Measurements from ENCODE around the gene RCAN3. TPM values are rescaled to one million over a fixed set of nuclear protein-coding genes. Genes with fewer than 3 reads are reported as not detected.

RCAN3 gene
- total RNA-seq, 1 experiment from 2014 or later = 21.9 TPM

DNA sequence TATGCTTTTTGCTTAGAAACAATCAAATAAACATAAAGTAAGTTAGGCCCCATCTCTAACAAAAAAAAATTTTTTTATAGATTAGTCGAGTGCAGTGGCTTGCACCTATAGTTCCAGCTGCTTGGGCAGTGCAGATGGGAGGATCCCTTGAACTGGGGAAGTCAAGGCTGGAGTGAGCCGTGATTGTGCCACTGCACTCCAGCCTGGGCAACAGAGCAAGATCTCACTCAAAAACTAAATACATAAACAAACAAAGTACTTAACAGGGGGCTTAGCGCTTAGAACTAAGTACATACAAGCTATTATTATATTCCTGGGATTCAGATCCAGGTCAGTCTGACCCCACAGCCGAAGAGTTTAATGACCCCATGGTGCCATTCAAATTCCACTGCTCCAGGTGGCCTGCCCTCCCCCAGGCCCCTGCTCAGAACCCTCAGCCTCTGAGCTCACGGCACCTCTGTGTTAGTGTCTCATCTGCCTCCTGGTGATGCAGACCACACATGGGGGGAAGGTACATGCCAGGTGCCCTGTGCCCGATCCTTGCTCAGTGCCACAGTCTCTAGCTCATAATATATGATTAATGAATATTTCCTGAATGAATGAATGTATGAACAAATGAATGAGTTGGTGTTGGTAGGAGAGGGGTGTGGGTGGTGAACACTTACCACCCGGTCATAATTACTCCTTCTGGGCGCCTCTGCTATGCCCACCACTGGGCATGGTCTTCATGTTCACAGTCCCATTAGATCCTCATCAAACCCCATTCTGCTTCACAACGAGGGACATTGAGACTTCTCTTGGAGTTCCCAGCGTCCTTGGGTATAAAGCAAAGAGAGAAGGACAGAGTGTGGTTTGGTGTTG is 67.9 kb downstream of the RCAN3 start:
- intact Hi-C loops (cut with micrococcal nuclease; ENCODE audit: unreplicated experiment) = no loop called here
- no peak for DNase-seq
- CTCF ChIA-PET = interaction anchor here (0.6 kb wide), 2 partner anchors 30 to 378 kb away, joined by 3 read pairs; no protein-coding TSS in a partner anchor
- H4K20me1 ChIP-seq (ENCODE audit: insufficient read depth) = no peaks in the 10 kb centered on the region
- TF ChIP-seq, protein P1, sequence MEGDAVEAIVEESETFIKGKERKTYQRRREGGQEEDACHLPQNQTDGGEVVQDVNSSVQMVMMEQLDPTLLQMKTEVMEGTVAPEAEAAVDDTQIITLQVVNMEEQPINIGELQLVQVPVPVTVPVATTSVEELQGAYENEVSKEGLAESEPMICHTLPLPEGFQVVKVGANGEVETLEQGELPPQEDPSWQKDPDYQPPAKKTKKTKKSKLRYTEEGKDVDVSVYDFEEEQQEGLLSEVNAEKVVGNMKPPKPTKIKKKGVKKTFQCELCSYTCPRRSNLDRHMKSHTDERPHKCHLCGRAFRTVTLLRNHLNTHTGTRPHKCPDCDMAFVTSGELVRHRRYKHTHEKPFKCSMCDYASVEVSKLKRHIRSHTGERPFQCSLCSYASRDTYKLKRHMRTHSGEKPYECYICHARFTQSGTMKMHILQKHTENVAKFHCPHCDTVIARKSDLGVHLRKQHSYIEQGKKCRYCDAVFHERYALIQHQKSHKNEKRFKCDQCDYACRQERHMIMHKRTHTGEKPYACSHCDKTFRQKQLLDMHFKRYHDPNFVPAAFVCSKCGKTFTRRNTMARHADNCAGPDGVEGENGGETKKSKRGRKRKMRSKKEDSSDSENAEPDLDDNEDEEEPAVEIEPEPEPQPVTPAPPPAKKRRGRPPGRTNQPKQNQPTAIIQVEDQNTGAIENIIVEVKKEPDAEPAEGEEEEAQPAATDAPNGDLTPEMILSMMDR (conservative IDR thresholded peaks at IDR 0.05) = no peak
- no peak for TF ChIP-seq EZH2 (IDR thresholded peaks at IDR 0.05; ENCODE audit: low read depth)
- no peak overlapping the region for H3K4me3 ChIP-seq
- H3K79me2 ChIP-seq (ENCODE audit: low read depth) = no peaks in the 10 kb centered on the region
- no peak overlapping the region for H2AFZ ChIP-seq
- peaks cover 18% of the 10 kb centered on the region for H3K4me1 ChIP-seq (replicated peaks; ENCODE audit: insufficient read depth)
- no peaks in the 10 kb centered on the region for H3K27me3 ChIP-seq (ENCODE audit: insufficient read depth, low read depth)
- no peaks in the 10 kb centered on the region for H3K9me3 ChIP-seq (ENCODE audit: insufficient read depth, low read depth)
- H3F3A ChIP-seq (ENCODE audit: insufficient read depth, low read depth) = no peaks in the 10 kb centered on the region
- BruUV-seq (replicated peaks) = no TSS peak
- no peak overlapping the region for H3K27ac ChIP-seq
- POLR2A ChIA-PET (ENCODE audit: unreplicated experiment) = interaction anchor here (0.5 to 0.6 kb wide), 2 partner anchors 292 to 419 kb away, joined by 4 read pairs; no protein-coding TSS in a partner anchor
- no peaks in the 10 kb centered on the region for H3K9me2 ChIP-seq (ENCODE audit: insufficient read depth)
- no peaks in the 10 kb centered on the region for H3K36me3 ChIP-seq (ENCODE audit: low read depth)
- no peak overlapping the region for H3K4me2 ChIP-seq

- H3K27ac ChIP-seq = no peak overlapping the region
- TF ChIP-seq, protein P1 (conservative IDR thresholded peaks at IDR 0.05) = no peak
- no peak for TF ChIP-seq EZH2 (IDR thresholded peaks at IDR 0.05; ENCODE audit: low read depth)
- H3K36me3 ChIP-seq (ENCODE audit: low read depth) = no peaks in the 10 kb centered on the region
- ChIA-PET POLR2A (ENCODE audit: unreplicated experiment) (no interaction called here), CTCF (no interaction called here)
- no peak for DNase-seq
- no peak overlapping the region for H3K4me3 ChIP-seq
- no peaks in the 10 kb centered on the region for H3K27me3 ChIP-seq (ENCODE audit: insufficient read depth, low read depth)
- H3F3A ChIP-seq (ENCODE audit: insufficient read depth, low read depth) = no peaks in the 10 kb centered on the region
- no peak overlapping the region for H3K4me2 ChIP-seq
- no peak overlapping the region for H2AFZ ChIP-seq
- no peaks in the 10 kb centered on the region for H3K9me2 ChIP-seq (ENCODE audit: insufficient read depth)
- peaks cover 9% of the 10 kb centered on the region for H3K4me1 ChIP-seq (replicated peaks; ENCODE audit: insufficient read depth)
- no peaks in the 10 kb centered on the region for H4K20me1 ChIP-seq (ENCODE audit: insufficient read depth)
- no peaks in the 10 kb centered on the region for H3K79me2 ChIP-seq (ENCODE audit: low read depth)
- intact Hi-C loops (cut with micrococcal nuclease; ENCODE audit: unreplicated experiment) = no loop called here
- H3K9me3 ChIP-seq (ENCODE audit: insufficient read depth, low read depth) = no peaks in the 10 kb centered on the region
- no TSS peak for BruUV-seq (replicated peaks)
These were observed 69.7 kb downstream of the RCAN3 start for GRCh38 chr1:24572301-24572700.

- TF ChIP-seq EZH2 (IDR thresholded peaks at IDR 0.05; ENCODE audit: low read depth) = no peak
- TF ChIP-seq, protein P1 (conservative IDR thresholded peaks at IDR 0.05) = no peak
- Histone ChIP-seq H4K20me1 (ENCODE audit: insufficient read depth) (no peaks in the 10 kb centered on the region), H3K9me3 (ENCODE audit: insufficient read depth, low read depth) (no peaks in the 10 kb centered on the region), H3K4me3 (no peak overlapping the region), H3K4me1 (replicated peaks; ENCODE audit: insufficient read depth) (no peaks in the 10 kb centered on the region), H3K9me2 (ENCODE audit: insufficient read depth) (no peaks in the 10 kb centered on the region), H3K79me2 (ENCODE audit: low read depth) (no peaks in the 10 kb centered on the region), H3K27ac (no peak overlapping the region), H2AFZ (no peak overlapping the region), H3K4me2 (no peak overlapping the region), H3K27me3 (ENCODE audit: insufficient read depth, low read depth) (no peaks in the 10 kb centered on the region), H3F3A (ENCODE audit: insufficient read depth, low read depth) (no peaks in the 10 kb centered on the region), H3K36me3 (ENCODE audit: low read depth) (no peaks in the 10 kb centered on the region)
- DNase-seq = no peak
- no TSS peak for BruUV-seq (replicated peaks)
- ChIA-PET POLR2A (ENCODE audit: unreplicated experiment) (no interaction called here), CTCF (no interaction called here)
- intact Hi-C loops (cut with micrococcal nuclease; ENCODE audit: unreplicated experiment) = no loop called here
These were observed 73.4 kb downstream of the RCAN3 start for GRCh38 chr1:24575905-24576587.
